ENCODE results near the gene GLIS1.

The GLIS1 gene

GRCh38 chr1:53681977-53682685 is 56.8 kb downstream of the GLIS1 start:
- H3K27me3 ChIP-seq (replicated peaks; ENCODE audit: control insufficient read depth, insufficient read depth, low read length, poor library complexity, severe bottlenecking), result no peaks in the 10 kb centered on the region
- no peak overlapping the region for H3K4me3 ChIP-seq (ENCODE audit: insufficient read depth, low read depth, low read length, poor library complexity, severe bottlenecking)
- DNase-seq, result peak in 1 of 3 donors; percentile 10
- H3K9me3 ChIP-seq (ENCODE audit: control insufficient read depth, low read length), result no peaks in the 10 kb centered on the region
- no peak overlapping the region for H3K27ac ChIP-seq (ENCODE audit: insufficient read depth, low read length, poor library complexity, severe bottlenecking)
- no peaks in the 10 kb centered on the region for H3K36me3 ChIP-seq (ENCODE audit: control insufficient read depth, insufficient read depth, low read length)
- H3K4me1 ChIP-seq (ENCODE audit: control insufficient read depth, insufficient read depth, low read length, poor library complexity, severe bottlenecking), result no peaks in the 10 kb centered on the region

- DNase-seq, result no peak
- no peaks in the 10 kb centered on the region for H3K27me3 ChIP-seq (replicated peaks; ENCODE audit: control insufficient read depth, insufficient read depth, low read length, poor library complexity, severe bottlenecking)
- no peaks in the 10 kb centered on the region for H3K4me1 ChIP-seq (ENCODE audit: control insufficient read depth, insufficient read depth, low read length, poor library complexity, severe bottlenecking)
- H3K27ac ChIP-seq (ENCODE audit: insufficient read depth, low read length, poor library complexity, severe bottlenecking), result no peak overlapping the region
- no peaks in the 10 kb centered on the region for H3K9me3 ChIP-seq (ENCODE audit: control insufficient read depth, low read length)
- no peak overlapping the region for H3K4me3 ChIP-seq (ENCODE audit: insufficient read depth, low read depth, low read length, poor library complexity, severe bottlenecking)
- H3K36me3 ChIP-seq (ENCODE audit: control insufficient read depth, insufficient read depth, low read length), result no peaks in the 10 kb centered on the region
Measured at GRCh38 chr1:53681351-53681976, 57.5 kb downstream of the GLIS1 start.

- Histone ChIP-seq H3K27me3 (replicated peaks; ENCODE audit: control insufficient read depth, insufficient read depth, low read length, poor library complexity, severe bottlenecking) (no peaks in the 10 kb centered on the region), H3K9me3 (ENCODE audit: control insufficient read depth, low read length) (no peaks in the 10 kb centered on the region), H3K27ac (ENCODE audit: insufficient read depth, low read length, poor library complexity, severe bottlenecking) (no peak overlapping the region), H3K4me1 (ENCODE audit: control insufficient read depth, insufficient read depth, low read length, poor library complexity, severe bottlenecking) (no peaks in the 10 kb centered on the region), H3K4me3 (ENCODE audit: insufficient read depth, low read depth, low read length, poor library complexity, severe bottlenecking) (no peak overlapping the region), H3K36me3 (ENCODE audit: control insufficient read depth, insufficient read depth, low read length) (no peaks in the 10 kb centered on the region)
- no peak for DNase-seq
Measured at GRCh38 chr1:53680868-53681267, 58.1 kb downstream of the GLIS1 start.

- no peak overlapping the region for H3K27ac ChIP-seq (ENCODE audit: insufficient read depth, low read length, poor library complexity, severe bottlenecking)
- no peaks in the 10 kb centered on the region for H3K36me3 ChIP-seq (ENCODE audit: control insufficient read depth, insufficient read depth, low read length)
- no peaks in the 10 kb centered on the region for H3K4me1 ChIP-seq (ENCODE audit: control insufficient read depth, insufficient read depth, low read length, poor library complexity, severe bottlenecking)
- no peak overlapping the region for H3K4me3 ChIP-seq (ENCODE audit: insufficient read depth, low read depth, low read length, poor library complexity, severe bottlenecking)
- H3K27me3 ChIP-seq (replicated peaks; ENCODE audit: control insufficient read depth, insufficient read depth, low read length, poor library complexity, severe bottlenecking), result no peaks in the 10 kb centered on the region
- DNase-seq, result no peak
- no peaks in the 10 kb centered on the region for H3K9me3 ChIP-seq (ENCODE audit: control insufficient read depth, low read length)
Measured at GRCh38 chr1:53678938-53679825, 59.8 kb downstream of the GLIS1 start.

GRCh38 chr1:53678507-53678906 is 60.5 kb downstream of the GLIS1 start:
- Histone ChIP-seq H3K9me3 (ENCODE audit: control insufficient read depth, low read length) (no peaks in the 10 kb centered on the region), H3K27me3 (replicated peaks; ENCODE audit: control insufficient read depth, insufficient read depth, low read length, poor library complexity, severe bottlenecking) (no peaks in the 10 kb centered on the region), H3K36me3 (ENCODE audit: control insufficient read depth, insufficient read depth, low read length) (no peaks in the 10 kb centered on the region), H3K4me3 (ENCODE audit: insufficient read depth, low read depth, low read length, poor library complexity, severe bottlenecking) (no peak overlapping the region), H3K4me1 (ENCODE audit: control insufficient read depth, insufficient read depth, low read length, poor library complexity, severe bottlenecking) (no peaks in the 10 kb centered on the region), H3K27ac (ENCODE audit: insufficient read depth, low read length, poor library complexity, severe bottlenecking) (no peak overlapping the region)
- DNase-seq, result no peak

GRCh38 chr1:53678046-53678445 is 60.9 kb downstream of the GLIS1 start:
- Histone ChIP-seq H3K27ac (ENCODE audit: insufficient read depth, low read length, poor library complexity, severe bottlenecking) (no peak overlapping the region), H3K9me3 (ENCODE audit: control insufficient read depth, low read length) (no peaks in the 10 kb centered on the region), H3K4me1 (ENCODE audit: control insufficient read depth, insufficient read depth, low read length, poor library complexity, severe bottlenecking) (no peaks in the 10 kb centered on the region), H3K4me3 (ENCODE audit: insufficient read depth, low read depth, low read length, poor library complexity, severe bottlenecking) (no peak overlapping the region), H3K27me3 (replicated peaks; ENCODE audit: control insufficient read depth, insufficient read depth, low read length, poor library complexity, severe bottlenecking) (no peaks in the 10 kb centered on the region), H3K36me3 (ENCODE audit: control insufficient read depth, insufficient read depth, low read length) (no peaks in the 10 kb centered on the region)
- DNase-seq, result no peak

- Histone ChIP-seq H3K9me3 (ENCODE audit: control insufficient read depth, low read length) (no peaks in the 10 kb centered on the region), H3K27me3 (replicated peaks; ENCODE audit: control insufficient read depth, insufficient read depth, low read length, poor library complexity, severe bottlenecking) (no peaks in the 10 kb centered on the region), H3K36me3 (ENCODE audit: control insufficient read depth, insufficient read depth, low read length) (no peaks in the 10 kb centered on the region), H3K27ac (ENCODE audit: insufficient read depth, low read length, poor library complexity, severe bottlenecking) (no peak overlapping the region), H3K4me3 (ENCODE audit: insufficient read depth, low read depth, low read length, poor library complexity, severe bottlenecking) (no peak overlapping the region), H3K4me1 (ENCODE audit: control insufficient read depth, insufficient read depth, low read length, poor library complexity, severe bottlenecking) (no peaks in the 10 kb centered on the region)
- DNase-seq, result no peak
Measured at GRCh38 chr1:53677486-53677885, 61.5 kb downstream of the GLIS1 start.

GRCh38 chr1:53672785-53673184 is 66.2 kb downstream of the GLIS1 start:
- Histone ChIP-seq H3K4me1 (ENCODE audit: control insufficient read depth, insufficient read depth, low read length, poor library complexity, severe bottlenecking) (no peaks in the 10 kb centered on the region), H3K27ac (ENCODE audit: insufficient read depth, low read length, poor library complexity, severe bottlenecking) (no peak overlapping the region), H3K4me3 (ENCODE audit: insufficient read depth, low read depth, low read length, poor library complexity, severe bottlenecking) (no peak overlapping the region), H3K9me3 (ENCODE audit: control insufficient read depth, low read length) (no peaks in the 10 kb centered on the region), H3K27me3 (replicated peaks; ENCODE audit: control insufficient read depth, insufficient read depth, low read length, poor library complexity, severe bottlenecking) (no peaks in the 10 kb centered on the region), H3K36me3 (ENCODE audit: control insufficient read depth, insufficient read depth, low read length) (no peaks in the 10 kb centered on the region)
- no peak for DNase-seq

GRCh38 chr1:53672243-53672642 is 66.7 kb downstream of the GLIS1 start:
- no peaks in the 10 kb centered on the region for H3K9me3 ChIP-seq (ENCODE audit: control insufficient read depth, low read length)
- no peak overlapping the region for H3K4me3 ChIP-seq (ENCODE audit: insufficient read depth, low read depth, low read length, poor library complexity, severe bottlenecking)
- H3K36me3 ChIP-seq (ENCODE audit: control insufficient read depth, insufficient read depth, low read length), result no peaks in the 10 kb centered on the region
- no peaks in the 10 kb centered on the region for H3K27me3 ChIP-seq (replicated peaks; ENCODE audit: control insufficient read depth, insufficient read depth, low read length, poor library complexity, severe bottlenecking)
- no peak for DNase-seq
- H3K27ac ChIP-seq (ENCODE audit: insufficient read depth, low read length, poor library complexity, severe bottlenecking), result no peak overlapping the region
- no peaks in the 10 kb centered on the region for H3K4me1 ChIP-seq (ENCODE audit: control insufficient read depth, insufficient read depth, low read length, poor library complexity, severe bottlenecking)

All from effector memory CD4-positive, alpha-beta T cell (primary cell).